Calu3 (cell line): ENCODE measurements around the gene GALNTL6. TPM values are rescaled to one million over a fixed set of nuclear protein-coding genes. Genes with fewer than 3 reads are reported as not detected.

Experiments
- BruUV-seq: library from RNA; stranded (reverse); fragments of 400-500 nt; replicated peaks from 2 replicates; lab custom pipeline; 2021; lab: Mats Ljungman, UMichigan
- CTCF ChIA-PET: fragments of 300-600 bp; sonication (Branson Sonifier 250); formaldehyde crosslinking; loops from one replicate; lab custom pipeline; 2022; ENCODE audit warnings: antibody characterized with exemption; lab: Charles Lee
- DNase-seq: peaks from one replicate; pipeline ENCODE4 v3.0.0; 2022
- H3K27ac Mint-ChIP-seq: one replicate; pipeline ENCODE4 v1.8.0; 2022; ENCODE audit warnings: mixed read lengths; ENCODE audit not compliant: unreplicated experiment
- H3K27me3 Mint-ChIP-seq: one replicate; pipeline ENCODE4 v1.8.0; 2022; ENCODE audit warnings: mixed read lengths; ENCODE audit not compliant: unreplicated experiment
- H3K36me3 Mint-ChIP-seq: one replicate; pipeline ENCODE4 v1.8.0; 2022; ENCODE audit warnings: mild to moderate bottlenecking, moderate library complexity, mixed read lengths; ENCODE audit not compliant: insufficient read depth, unreplicated experiment
- H3K4me1 Mint-ChIP-seq: one replicate; pipeline ENCODE4 v1.8.0; 2022; ENCODE audit warnings: mild to moderate bottlenecking, low read depth, mixed read lengths; ENCODE audit not compliant: unreplicated experiment
- H3K4me3 Mint-ChIP-seq: one replicate; pipeline ENCODE4 v1.8.0; 2022; ENCODE audit warnings: mild to moderate bottlenecking, low read depth, moderate library complexity, mixed read lengths; ENCODE audit not compliant: unreplicated experiment
- H3K9me3 Mint-ChIP-seq: one replicate; pipeline ENCODE4 v1.8.0; 2022; ENCODE audit warnings: low read depth, mixed read lengths; ENCODE audit not compliant: unreplicated experiment
- CTCF ChIP-seq: fragments of 200-600 bp; IDR thresholded peaks from one replicate; pipeline ENCODE4 v1.8.0; 2022; ENCODE audit warnings: antibody characterized with exemption; ENCODE audit not compliant: unreplicated experiment
- intact Hi-C: fragments of 100-400 bp; cut with micrococcal nuclease; formaldehyde crosslinking; loops from one replicate; pipeline ENCODE4 v1.10.0; 2022; ENCODE audit not compliant: unreplicated experiment
- total RNA-seq: library from RNA; stranded (reverse); gene quantifications from 2 replicates; pipeline ENCODE4 v1.2.3, GENCODE V29; 2022

GALNTL6 gene
- total RNA-seq, 1 experiment from 2014 or later: not detected

- no peak overlapping the region for H3K4me3 Mint-ChIP-seq
- no peaks in the 10 kb centered on the region for H3K36me3 Mint-ChIP-seq
- CTCF ChIA-PET: no interaction called here
- DNase-seq: no peak
- BruUV-seq: no TSS peak
- H3K9me3 Mint-ChIP-seq: no peaks in the 10 kb centered on the region
- no peak for TF ChIP-seq CTCF
- intact Hi-C loops: no loop called here
- H3K4me1 Mint-ChIP-seq: no peaks in the 10 kb centered on the region
- no peaks in the 10 kb centered on the region for H3K27me3 Mint-ChIP-seq
- no peak overlapping the region for H3K27ac Mint-ChIP-seq
Observed at GRCh38 chr4:172780566-172781081, 967.4 kb downstream of the GALNTL6 start.

GRCh38 chr4:172785613-172786012 is 972.4 kb downstream of the GALNTL6 start:
- H3K4me3 Mint-ChIP-seq: no peak overlapping the region
- H3K36me3 Mint-ChIP-seq: no peaks in the 10 kb centered on the region
- intact Hi-C loops: no loop called here
- DNase-seq: no peak
- TF ChIP-seq CTCF: no peak
- no peaks in the 10 kb centered on the region for H3K4me1 Mint-ChIP-seq
- H3K9me3 Mint-ChIP-seq: no peaks in the 10 kb centered on the region
- H3K27ac Mint-ChIP-seq: no peak overlapping the region
- H3K27me3 Mint-ChIP-seq: no peaks in the 10 kb centered on the region
- no TSS peak for BruUV-seq
- CTCF ChIA-PET: no interaction called here

GRCh38 chr4:172786039-172786792 is 973.0 kb downstream of the GALNTL6 start:
- Mint-ChIP-seq H3K36me3 (no peaks in the 10 kb centered on the region), H3K4me3 (no peak overlapping the region), H3K27ac (no peak overlapping the region), H3K4me1 (no peaks in the 10 kb centered on the region), H3K27me3 (no peaks in the 10 kb centered on the region), H3K9me3 (no peaks in the 10 kb centered on the region)
- intact Hi-C loops: no loop called here
- no peak for DNase-seq
- TF ChIP-seq CTCF: no peak
- BruUV-seq: no TSS peak
- CTCF ChIA-PET: no interaction called here

- Mint-ChIP-seq H3K4me3 (no peak overlapping the region), H3K27ac (no peak overlapping the region), H3K9me3 (no peaks in the 10 kb centered on the region), H3K27me3 (no peaks in the 10 kb centered on the region), H3K36me3 (no peaks in the 10 kb centered on the region), H3K4me1 (no peaks in the 10 kb centered on the region)
- TF ChIP-seq CTCF: no peak
- CTCF ChIA-PET: no interaction called here
- no TSS peak for BruUV-seq
- intact Hi-C loops: no loop called here
- no peak for DNase-seq
Observed at GRCh38 chr4:172787111-172787510, 973.9 kb downstream of the GALNTL6 start.
